Neural progenitor cell (in vitro differentiated cells): Measurements from ENCODE around the gene WWC1.

ENCODE experiments used
- EZH2 ChIP-seq: fragments of 200-600 bp; sonication (generic); IDR thresholded peaks from 2 replicates; pipeline ENCODE4 v1.6.1; 2017; ENCODE audit warnings: antibody characterized with exemption, mild to moderate bottlenecking, moderate library complexity
- EZH2phosphoT487 ChIP-seq: fragments of 200-600 bp; sonication (generic); IDR thresholded peaks from 2 replicates; pipeline ENCODE4 v1.6.1; 2017; ENCODE audit warnings: antibody characterized with exemption
- TF ChIP-seq, protein P1 (sequence below): fragments of 200-600 bp; sonication (generic); IDR thresholded peaks from 2 replicates; pipeline ENCODE4 v1.5.1; 2017; ENCODE audit warnings: antibody characterized with exemption, mild to moderate bottlenecking

GRCh38 chr5:168339109-168339771, 47.8 kb downstream of the WWC1 start:
- TF ChIP-seq EZH2phosphoT487 (no peak), EZH2 (no peak)
- TF ChIP-seq, protein P1, sequence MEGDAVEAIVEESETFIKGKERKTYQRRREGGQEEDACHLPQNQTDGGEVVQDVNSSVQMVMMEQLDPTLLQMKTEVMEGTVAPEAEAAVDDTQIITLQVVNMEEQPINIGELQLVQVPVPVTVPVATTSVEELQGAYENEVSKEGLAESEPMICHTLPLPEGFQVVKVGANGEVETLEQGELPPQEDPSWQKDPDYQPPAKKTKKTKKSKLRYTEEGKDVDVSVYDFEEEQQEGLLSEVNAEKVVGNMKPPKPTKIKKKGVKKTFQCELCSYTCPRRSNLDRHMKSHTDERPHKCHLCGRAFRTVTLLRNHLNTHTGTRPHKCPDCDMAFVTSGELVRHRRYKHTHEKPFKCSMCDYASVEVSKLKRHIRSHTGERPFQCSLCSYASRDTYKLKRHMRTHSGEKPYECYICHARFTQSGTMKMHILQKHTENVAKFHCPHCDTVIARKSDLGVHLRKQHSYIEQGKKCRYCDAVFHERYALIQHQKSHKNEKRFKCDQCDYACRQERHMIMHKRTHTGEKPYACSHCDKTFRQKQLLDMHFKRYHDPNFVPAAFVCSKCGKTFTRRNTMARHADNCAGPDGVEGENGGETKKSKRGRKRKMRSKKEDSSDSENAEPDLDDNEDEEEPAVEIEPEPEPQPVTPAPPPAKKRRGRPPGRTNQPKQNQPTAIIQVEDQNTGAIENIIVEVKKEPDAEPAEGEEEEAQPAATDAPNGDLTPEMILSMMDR = peak; percentile 37
